Skin of body (tissue), 2 donors: ENCODE measurements around the gene DMD. TPM values are rescaled to one million over a fixed set of nuclear protein-coding genes. Genes with fewer than 3 reads are reported as not detected.

ENCODE experiments used
- DNase-seq: peaks from one replicate; lab custom pipeline; 2025; lab: John Stamatoyannopoulos, UW
- total RNA-seq: library from RNA; depleted of rRNA; stranded (reverse); fragments of >200 nt; gene quantifications from one replicate; pipeline ENCODE4 v1.2.3, GENCODE V29; 2014

The DMD gene
- total RNA-seq, 1 donor from 2014 or later: 87.0 TPM

- DNase-seq: no peak
Measured at GRCh38 chrX:31747411-31747810, 1463.9 kb downstream of the DMD start.

GRCh38 chrX:31743004-31743403 lies 1468.3 kb downstream of the DMD start:
- no peak for DNase-seq

- DNase-seq: no peak
Measured at GRCh38 chrX:31717474-31717873, 1493.9 kb downstream of the DMD start.

- DNase-seq: no peak
Measured at GRCh38 chrX:31715675-31716074, 1495.7 kb downstream of the DMD start.

GRCh38 chrX:31714797-31715196 lies 1496.6 kb downstream of the DMD start:
- no peak for DNase-seq

GRCh38 chrX:31713120-31713519 lies 1498.2 kb downstream of the DMD start:
- DNase-seq: no peak

GRCh38 chrX:31711166-31711565 lies 1500.2 kb downstream of the DMD start:
- no peak for DNase-seq

- DNase-seq: no peak
Measured at GRCh38 chrX:31708116-31708515, 1503.2 kb downstream of the DMD start.

- DNase-seq: peak; percentile 19
Measured at GRCh38 chrX:31706466-31706865, 1504.9 kb downstream of the DMD start.

GRCh38 chrX:31705816-31706215 lies 1505.5 kb downstream of the DMD start:
- no peak for DNase-seq

GRCh38 chrX:31704938-31705337 lies 1506.4 kb downstream of the DMD start:
- DNase-seq: no peak

GRCh38 chrX:31702222-31702621 lies 1509.1 kb downstream of the DMD start:
- DNase-seq: peak; percentile 1

GRCh38 chrX:31697294-31697916 lies 1513.9 kb downstream of the DMD start:
- no peak for DNase-seq

GRCh38 chrX:31679861-31680260 lies 1531.5 kb downstream of the DMD start:
- no peak for DNase-seq

- DNase-seq: no peak
Measured at GRCh38 chrX:31670245-31670644, 1541.1 kb downstream of the DMD start.

GRCh38 chrX:31665454-31665853 lies 1545.9 kb downstream of the DMD start:
- DNase-seq: no peak

GRCh38 chrX:31663172-31663571 lies 1548.2 kb downstream of the DMD start:
- no peak for DNase-seq

GRCh38 chrX:31661280-31661810 lies 1550.0 kb downstream of the DMD start:
- no peak for DNase-seq

- DNase-seq: peak; percentile 9
Measured at GRCh38 chrX:31658360-31658759, 1553.0 kb downstream of the DMD start.

GRCh38 chrX:31656013-31656412 lies 1555.3 kb downstream of the DMD start:
- no peak for DNase-seq

- DNase-seq: no peak
Measured at GRCh38 chrX:31653422-31653821, 1557.9 kb downstream of the DMD start.

GRCh38 chrX:31652650-31653049 lies 1558.7 kb downstream of the DMD start:
- no peak for DNase-seq

- no peak for DNase-seq
Measured at GRCh38 chrX:31649201-31649600, 1562.1 kb downstream of the DMD start.

GRCh38 chrX:31633349-31633748 lies 1578.0 kb downstream of the DMD start:
- no peak for DNase-seq
